Heart left ventricle (tissue), 16 donors: Measurements from ENCODE around the gene FMO5. TPM values are rescaled to one million over a fixed set of nuclear protein-coding genes. Genes with fewer than 3 reads are reported as not detected.

Source experiments
- ATAC-seq, 4 donors: fragments of 200-7000 bp; cut with Tn5 transposase; one replicate each; pipeline ENCODE4 v1.9.1; 2020 to 2022; ENCODE audit warnings: moderate library complexity in 4 of 4, mild to moderate bottlenecking in 3 of 4, moderate number of reproducible peaks in 1 of 4
- DNase-seq, 5 donors: peaks; one replicate each; pipeline ENCODE4 v3.0.0-alpha.2; 2020
- H3K27ac ChIP-seq, 12 donors: fragments of 200-600 bp; sonication (generic) in 4 of 12; one replicate each; pipeline versions ENCODE4 v1.5.0 to v1.8.0; 2016 to 2022; ENCODE audit warnings: mild to moderate bottlenecking in 2 of 12
- H3K27me3 ChIP-seq, 9 donors: fragments of 200-600 bp; sonication (generic) in 2 of 9; one replicate each; pipeline versions ENCODE4 v1.5.1 to v1.8.0; 2016 to 2022; ENCODE audit warnings: mild to moderate bottlenecking in 3 of 9
- H3K36me3 ChIP-seq, 9 donors: fragments of 200-600 bp; sonication (generic) in 2 of 9; one replicate each; pipeline versions ENCODE4 v1.5.0 to v1.8.0; 2018 to 2022; ENCODE audit warnings: mild to moderate bottlenecking in 2 of 9
- H3K4me1 ChIP-seq, 12 donors: fragments of 200-600 bp; sonication (generic) in 4 of 12; one replicate each; pipeline versions ENCODE4 v1.5.0 to v1.8.0; 2016 to 2022; ENCODE audit warnings: mild to moderate bottlenecking in 3 of 12
- H3K4me3 ChIP-seq, 12 donors: fragments of 200-600 bp; sonication (generic) in 4 of 12; one replicate each; pipeline versions ENCODE4 v1.5.0 to v1.8.0; 2017 to 2022; ENCODE audit warnings: mild to moderate bottlenecking in 9 of 12, moderate library complexity in 4 of 12
- H3K9me3 ChIP-seq, 12 donors: fragments of 200-600 bp; sonication (generic) in 4 of 12; one replicate each; pipeline versions ENCODE4 v1.5.0 to v1.8.0; 2016 to 2022; ENCODE audit warnings: mild to moderate bottlenecking in 1 of 12
- CTCF ChIP-seq, 12 donors: fragments of 200-600 bp; sonication (generic) in 4 of 12; IDR thresholded peaks; one replicate each; pipeline versions ENCODE4 v1.5.0 to v1.8.0; 2018 to 2022; ENCODE audit warnings: antibody characterized with exemption in 12 of 12, mild to moderate bottlenecking in 5 of 12
- POLR2A ChIP-seq, 2 donors: fragments of 450-650 bp; IDR thresholded peaks; one replicate each; pipeline ENCODE4 v1.6.1; 2017; ENCODE audit warnings: antibody characterized with exemption in 2 of 2, mild to moderate bottlenecking in 2 of 2, moderate library complexity in 2 of 2
- WGBS, 4 donors: extraction: QIAGEN DNeasy Blood & Tissue Kit in 2 of 4; methylation state at CpG; one replicate each; pipeline versions ENCODE4 v1.1.5 to v1.1.7; 2013 to 2018; 5-methylcytosine and 5-hydroxymethylcytosine counted together
- intact Hi-C, 10 donors: fragments of 100-400 bp; cut with DNase I; formaldehyde crosslinking; loops; one replicate each; pipeline versions ENCODE4 v1.11.1 to v1.14.2; 2022
- polyA plus RNA-seq, 2 donors: library from polyadenylated mRNA; stranded (reverse); fragments of 200-250 nt; gene quantifications; one replicate each; pipeline ENCODE4 v1.2.3, GENCODE V29; 2013
- total RNA-seq, 9 donors: library from RNA; depleted of rRNA in 2 of 9; stranded (reverse); fragments of >200 nt in 2 of 9; fragmentation: NEBNext Ultra II Directional in 3 of 9; extraction: Animal tissue kit (Norgen Biotek cat#: 25700) in 3 of 9; gene quantifications; one replicate each; pipeline versions ENCODE4 v1.1.0 to v1.2.4, GENCODE V29; 2016 to 2023
- donor health status: ischemic (EF 13 %, LVEDD 7.1; RV severe dilation, severe dysfunction).
- donor health status: healthy with polysubstance abuse.
- donor health status: DM: no; HTN: yes; CAD: no.
- donor health status: DM: no; HTN: no; CAD: no.
- donor health status: ischemic (EF 25% LVEDD 6.9; RV normal size, moderate dysfunction).
- donor health status: ischemic (EF 25% LVEDD 5.7; RV mildly dilated, moderate dysfunction).
- donor health status: healthy.
- donor health status: DM: yes; HTN: yes; CAD: no.
- donor health status: ischemic (EF 35%, LVEDD 5.7; RV mildly dilated, moderate dysfunction).
- donor health status: nonischemic (EF 11% LVEDD 7.7; RV severe dilation, severe dysfunction).
- donor health status: DM: yes; HTN: yes; CAD: no.
- donor health status: PGD.
- donor health status: ischemic (EF 29% LVEDD 5.4; RV normal size, mild dysfunction).
- donor health status: nonischemic (EF 23%, LVEDD 6.1; RV moderate dilation, normal function).

Gene FMO5
- total and polyA plus RNA-seq, 11 donors: 0.71 to 17.0 (median 1.2) TPM

GRCh38 chr1:147218606-147219005 is 6.5 kb downstream of the FMO5 start:
- WGBS, 4 donors: 60 to 62% (median 61%) methylated on average over 3 of the region's 3 CpGs
- TF ChIP-seq CTCF (IDR thresholded peaks at IDR 0.05): no peak
- no peak for TF ChIP-seq POLR2A (IDR thresholded peaks at IDR 0.05)
- DNase-seq: no peak
- no peak for ATAC-seq
- H3K27me3 ChIP-seq: no peaks in the 10 kb centered on the region
- peaks cover 0 to 6% (median 0%) of the 10 kb centered on the region in 9 donors for H3K36me3 ChIP-seq
- intact Hi-C loops: no loop called here
- H3K4me1 ChIP-seq: peaks cover 0 to 6% (median 0%) of the 10 kb centered on the region in 12 donors
- H3K27ac ChIP-seq: no peak overlapping the region
- H3K4me3 ChIP-seq: no peak overlapping the region
- no peaks in the 10 kb centered on the region for H3K9me3 ChIP-seq

- Histone ChIP-seq H3K4me1 (peaks cover 0 to 6% (median 0%) of the 10 kb centered on the region in 12 donors), H3K9me3 (no peaks in the 10 kb centered on the region), H3K36me3 (peaks cover 0 to 8% (median 0%) of the 10 kb centered on the region in 9 donors), H3K27me3 (no peaks in the 10 kb centered on the region), H3K4me3 (no peak overlapping the region), H3K27ac (no peak overlapping the region)
- WGBS, 4 donors: 88 to 98% (median 97%) methylated on average over 6 to 7 of the region's 7 CpGs
- intact Hi-C loops: no loop called here
- ATAC-seq (no peak), DNase-seq (no peak)
- TF ChIP-seq POLR2A (IDR thresholded peaks at IDR 0.05): no peak
- no peak for TF ChIP-seq CTCF (IDR thresholded peaks at IDR 0.05)
Measured at GRCh38 chr1:147217141-147217540, 8.0 kb downstream of the FMO5 start.

DNA sequence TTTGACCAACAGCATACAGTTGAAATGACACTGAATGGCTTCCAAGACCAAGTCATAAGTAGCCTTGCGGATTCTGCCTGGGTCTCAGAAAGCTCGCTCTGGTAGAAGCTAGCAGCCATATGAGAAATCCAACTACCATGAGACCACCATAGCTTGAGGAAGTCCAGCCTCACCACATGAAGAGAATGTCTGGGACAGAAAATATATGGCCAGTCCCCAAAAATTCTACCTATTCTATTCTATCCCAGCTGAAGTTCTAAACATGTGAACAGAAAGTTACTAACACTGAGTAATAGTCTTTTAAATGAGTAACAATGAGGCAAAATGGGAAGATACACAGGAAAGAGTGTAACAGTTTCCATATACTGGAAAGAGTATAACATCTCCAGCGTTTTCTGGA is 9.0 kb downstream of the FMO5 start:
- no peaks in the 10 kb centered on the region for H3K9me3 ChIP-seq
- no peak overlapping the region for H3K4me3 ChIP-seq
- DNase-seq (no peak), ATAC-seq (no peak)
- 62 to 93% (median 91%) methylated on average over 3 of the region's 3 CpGs for WGBS, 4 donors
- peaks cover 0 to 17% (median 0%) of the 10 kb centered on the region in 9 donors for H3K36me3 ChIP-seq
- H3K4me1 ChIP-seq: peaks cover 0 to 6% (median 0%) of the 10 kb centered on the region in 12 donors
- H3K27ac ChIP-seq: no peak overlapping the region
- H3K27me3 ChIP-seq: no peaks in the 10 kb centered on the region
- TF ChIP-seq POLR2A (IDR thresholded peaks at IDR 0.05): no peak
- no peak for TF ChIP-seq CTCF (IDR thresholded peaks at IDR 0.05)
- intact Hi-C loops: no loop called here

GRCh38 chr1:147215540-147215916 is 9.6 kb downstream of the FMO5 start:
- Histone ChIP-seq H3K27me3 (no peaks in the 10 kb centered on the region), H3K4me3 (no peak overlapping the region), H3K27ac (no peak overlapping the region), H3K36me3 (peaks cover 0 to 23% (median 0%) of the 10 kb centered on the region in 9 donors), H3K4me1 (peaks cover 0 to 6% (median 0%) of the 10 kb centered on the region in 12 donors), H3K9me3 (no peaks in the 10 kb centered on the region)
- no peak for DNase-seq
- ATAC-seq: no peak
- intact Hi-C loops: no loop called here
- TF ChIP-seq CTCF (IDR thresholded peaks at IDR 0.05) (no peak), POLR2A (IDR thresholded peaks at IDR 0.05) (no peak)
- 48 to 74% (median 61%) methylated on average over 2 of the region's 2 CpGs for WGBS, 4 donors
